HCT116 (cell line): Measurements from ENCODE around the gene SLC36A2.

Experiments
- POLR2A ChIP-seq: IDR thresholded peaks from 2 replicates; pipeline ENCODE4 v1.7.0; 2011; ENCODE audit warnings: borderline replicate concordance; ENCODE audit not compliant: insufficient read depth, insufficient read length; ENCODE audit errors: extremely low read depth
- POLR2AphosphoS5 ChIP-seq: IDR thresholded peaks from 2 replicates; pipeline ENCODE4 v1.6.1; 2011; ENCODE audit warnings: mild to moderate bottlenecking, low read depth, low read length, moderate library complexity
- SRF ChIP-seq: IDR thresholded peaks from 2 replicates; pipeline ENCODE4 v1.6.1; 2012; ENCODE audit warnings: low read depth
- TCF7L2 ChIP-seq: IDR thresholded peaks from 2 replicates; pipeline ENCODE4 v1.7.0; 2011; ENCODE audit warnings: borderline replicate concordance, inconsistent platforms; ENCODE audit not compliant: insufficient read depth, insufficient read length; ENCODE audit errors: extremely low read depth
- YY1 ChIP-seq: IDR thresholded peaks from 2 replicates; pipeline ENCODE4 v1.6.1; 2011; ENCODE audit warnings: low read length, low read depth, moderate library complexity, mild to moderate bottlenecking; ENCODE audit not compliant: insufficient replicate concordance; ENCODE audit errors: extremely low read depth
- ZNF274 ChIP-seq: fragments of 200-500 bp; sonication (Bioruptor generic); IDR thresholded peaks from 2 replicates; pipeline ENCODE4 v1.6.1; 2014; ENCODE audit warnings: mild to moderate bottlenecking, low read depth, low read length, inconsistent platforms
- TF ChIP-seq, protein P1 (sequence below), 3 experiments: fragments of 200-600 bp in 1 of 3; sonication (generic) in 1 of 3; IDR thresholded peaks in 2 of 3; conservative IDR thresholded peaks in 1 of 3; 2 replicates each; pipeline ENCODE4 v1.5.1; 2012 to 2017; ENCODE audit warnings: low read depth in 2 of 3, low read length in 2 of 3, antibody characterized with exemption in 1 of 3, borderline replicate concordance in 1 of 3, control low read depth in 1 of 3, mild to moderate bottlenecking in 1 of 3, mixed read lengths in 1 of 3, mixed run types in 1 of 3, moderate library complexity in 1 of 3; ENCODE audit not compliant: insufficient read depth in 1 of 3
- TF ChIP-seq, protein P2 (sequence below): IDR thresholded peaks from 2 replicates; pipeline ENCODE4 v1.6.1; 2012; ENCODE audit warnings: low read depth

GRCh38 chr5:151295138-151295537 lies 52.2 kb downstream of the SLC36A2 start:
- TF ChIP-seq, protein P1, sequence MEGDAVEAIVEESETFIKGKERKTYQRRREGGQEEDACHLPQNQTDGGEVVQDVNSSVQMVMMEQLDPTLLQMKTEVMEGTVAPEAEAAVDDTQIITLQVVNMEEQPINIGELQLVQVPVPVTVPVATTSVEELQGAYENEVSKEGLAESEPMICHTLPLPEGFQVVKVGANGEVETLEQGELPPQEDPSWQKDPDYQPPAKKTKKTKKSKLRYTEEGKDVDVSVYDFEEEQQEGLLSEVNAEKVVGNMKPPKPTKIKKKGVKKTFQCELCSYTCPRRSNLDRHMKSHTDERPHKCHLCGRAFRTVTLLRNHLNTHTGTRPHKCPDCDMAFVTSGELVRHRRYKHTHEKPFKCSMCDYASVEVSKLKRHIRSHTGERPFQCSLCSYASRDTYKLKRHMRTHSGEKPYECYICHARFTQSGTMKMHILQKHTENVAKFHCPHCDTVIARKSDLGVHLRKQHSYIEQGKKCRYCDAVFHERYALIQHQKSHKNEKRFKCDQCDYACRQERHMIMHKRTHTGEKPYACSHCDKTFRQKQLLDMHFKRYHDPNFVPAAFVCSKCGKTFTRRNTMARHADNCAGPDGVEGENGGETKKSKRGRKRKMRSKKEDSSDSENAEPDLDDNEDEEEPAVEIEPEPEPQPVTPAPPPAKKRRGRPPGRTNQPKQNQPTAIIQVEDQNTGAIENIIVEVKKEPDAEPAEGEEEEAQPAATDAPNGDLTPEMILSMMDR (IDR thresholded peaks at IDR 0.05 in 2 of 3, conservative IDR thresholded peaks at IDR 0.05 in 1 of 3; ENCODE audit: borderline replicate concordance in 1 of 3, insufficient read depth in 1 of 3, low read depth in 2 of 3, low read length in 2 of 3), result no peak
- TF ChIP-seq POLR2A (no peak), ZNF274 (no peak), YY1 (no peak), SRF (no peak), POLR2AphosphoS5 (no peak), TCF7L2 (no peak)
- TF ChIP-seq, protein P2, sequence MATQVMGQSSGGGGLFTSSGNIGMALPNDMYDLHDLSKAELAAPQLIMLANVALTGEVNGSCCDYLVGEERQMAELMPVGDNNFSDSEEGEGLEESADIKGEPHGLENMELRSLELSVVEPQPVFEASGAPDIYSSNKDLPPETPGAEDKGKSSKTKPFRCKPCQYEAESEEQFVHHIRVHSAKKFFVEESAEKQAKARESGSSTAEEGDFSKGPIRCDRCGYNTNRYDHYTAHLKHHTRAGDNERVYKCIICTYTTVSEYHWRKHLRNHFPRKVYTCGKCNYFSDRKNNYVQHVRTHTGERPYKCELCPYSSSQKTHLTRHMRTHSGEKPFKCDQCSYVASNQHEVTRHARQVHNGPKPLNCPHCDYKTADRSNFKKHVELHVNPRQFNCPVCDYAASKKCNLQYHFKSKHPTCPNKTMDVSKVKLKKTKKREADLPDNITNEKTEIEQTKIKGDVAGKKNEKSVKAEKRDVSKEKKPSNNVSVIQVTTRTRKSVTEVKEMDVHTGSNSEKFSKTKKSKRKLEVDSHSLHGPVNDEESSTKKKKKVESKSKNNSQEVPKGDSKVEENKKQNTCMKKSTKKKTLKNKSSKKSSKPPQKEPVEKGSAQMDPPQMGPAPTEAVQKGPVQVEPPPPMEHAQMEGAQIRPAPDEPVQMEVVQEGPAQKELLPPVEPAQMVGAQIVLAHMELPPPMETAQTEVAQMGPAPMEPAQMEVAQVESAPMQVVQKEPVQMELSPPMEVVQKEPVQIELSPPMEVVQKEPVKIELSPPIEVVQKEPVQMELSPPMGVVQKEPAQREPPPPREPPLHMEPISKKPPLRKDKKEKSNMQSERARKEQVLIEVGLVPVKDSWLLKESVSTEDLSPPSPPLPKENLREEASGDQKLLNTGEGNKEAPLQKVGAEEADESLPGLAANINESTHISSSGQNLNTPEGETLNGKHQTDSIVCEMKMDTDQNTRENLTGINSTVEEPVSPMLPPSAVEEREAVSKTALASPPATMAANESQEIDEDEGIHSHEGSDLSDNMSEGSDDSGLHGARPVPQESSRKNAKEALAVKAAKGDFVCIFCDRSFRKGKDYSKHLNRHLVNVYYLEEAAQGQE, result no peak
